ENCODE results near the gene IER3.
"Not testable (repeated sequence)": the region's sequence is repeated elsewhere in the genome, so short reads cannot be mapped to it uniquely, and the experiment has no call there.

Gene IER3

DNA sequence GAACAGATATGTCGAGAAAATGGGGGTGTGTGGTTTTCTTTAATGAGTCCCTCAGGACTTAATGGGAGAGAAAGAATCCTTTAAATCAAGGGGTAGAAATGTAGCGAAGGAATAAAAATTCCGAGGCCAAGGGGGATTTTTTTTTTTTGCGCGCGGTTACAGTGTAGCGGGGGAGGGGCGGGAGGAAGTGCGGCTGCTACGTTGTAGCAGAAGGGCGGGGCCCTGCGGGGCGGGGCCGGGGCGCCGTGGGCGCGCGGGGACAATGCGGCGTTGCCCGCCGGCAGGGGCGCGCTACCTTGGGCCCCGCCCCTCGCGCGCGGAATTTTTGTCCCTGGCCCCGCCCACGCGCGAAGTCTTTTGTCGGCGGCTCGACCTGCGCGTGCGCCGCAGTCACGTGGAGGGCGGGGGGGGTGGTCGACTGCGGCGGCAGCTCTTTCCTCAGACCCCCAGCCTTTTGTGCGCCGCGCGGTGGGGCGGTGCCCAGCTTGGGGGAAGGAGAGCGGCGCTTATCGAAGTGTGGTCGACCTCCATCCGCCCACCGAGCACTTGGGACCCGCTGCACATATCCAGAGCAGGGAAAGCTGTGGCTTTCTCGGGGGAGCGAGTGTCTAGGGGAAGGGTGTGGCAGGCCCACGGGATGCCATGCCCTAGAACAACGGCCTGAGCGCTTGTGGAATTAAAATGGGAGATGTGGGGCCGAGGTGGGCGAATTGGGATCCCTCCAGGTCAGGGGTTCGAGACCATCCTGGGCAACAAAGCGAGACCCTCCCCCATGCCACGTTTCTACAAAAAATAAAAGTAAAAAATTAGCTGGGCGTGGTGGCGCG is 22.9 kb downstream of the IER3 start:
- H3K9me3 ChIP-seq (ENCODE audit: control insufficient read depth, insufficient read depth, low read length) = no peaks in the 10 kb centered on the region
- H3K9ac ChIP-seq (ENCODE audit: low read depth, low read length) = peak overlapping the region; percentile 100
- peaks cover 17% of the 10 kb centered on the region for H3K4me1 ChIP-seq (ENCODE audit: control insufficient read depth, insufficient read depth, low read length)
- peak overlapping the region; percentile 93 for H3K4me3 ChIP-seq (ENCODE audit: low read depth, low read length)
- H3K27ac ChIP-seq (ENCODE audit: low read depth, low read length) = peak overlapping the region; percentile 98
- peaks cover 44% of the 10 kb centered on the region for H3K36me3 ChIP-seq (ENCODE audit: control insufficient read depth, insufficient read depth, low read length)
- H3K27me3 ChIP-seq (ENCODE audit: control insufficient read depth, insufficient read depth, low read length) = no peaks in the 10 kb centered on the region

DNA sequence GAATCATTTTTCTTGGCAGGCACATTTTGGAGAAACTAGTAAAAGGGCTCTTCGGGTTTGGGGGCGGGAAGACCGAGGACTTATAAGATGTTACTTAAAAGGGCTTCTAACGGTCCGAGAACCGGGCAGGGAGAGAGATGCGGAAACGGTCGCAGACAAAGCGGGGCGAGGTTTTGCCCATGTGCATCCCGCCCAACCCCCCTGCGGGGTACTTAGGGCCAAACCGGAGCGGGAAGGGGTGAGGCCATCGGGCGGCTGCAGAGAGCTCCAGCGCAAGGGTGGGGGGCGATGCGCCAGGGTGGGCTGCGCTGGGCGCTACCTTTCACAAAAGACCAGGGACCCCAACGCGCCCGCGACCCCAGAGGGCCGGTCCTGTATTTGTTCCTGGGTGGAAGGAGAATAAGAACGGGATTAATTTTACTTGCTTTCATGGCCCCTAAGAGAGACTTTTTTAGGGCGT is 23.6 kb downstream of the IER3 start:
- peak overlapping the region; percentile 100 for H3K9ac ChIP-seq (ENCODE audit: low read depth, low read length)
- H3K27ac ChIP-seq (ENCODE audit: low read depth, low read length) = peak overlapping the region; percentile 98
- H3K4me1 ChIP-seq (ENCODE audit: control insufficient read depth, insufficient read depth, low read length) = peaks cover 18% of the 10 kb centered on the region
- H3K9me3 ChIP-seq (ENCODE audit: control insufficient read depth, insufficient read depth, low read length) = no peaks in the 10 kb centered on the region
- H3K4me3 ChIP-seq (ENCODE audit: low read depth, low read length) = peak overlapping the region; percentile 93
- H3K27me3 ChIP-seq (ENCODE audit: control insufficient read depth, insufficient read depth, low read length) = no peaks in the 10 kb centered on the region
- peaks cover 42% of the 10 kb centered on the region for H3K36me3 ChIP-seq (ENCODE audit: control insufficient read depth, insufficient read depth, low read length)

DNA sequence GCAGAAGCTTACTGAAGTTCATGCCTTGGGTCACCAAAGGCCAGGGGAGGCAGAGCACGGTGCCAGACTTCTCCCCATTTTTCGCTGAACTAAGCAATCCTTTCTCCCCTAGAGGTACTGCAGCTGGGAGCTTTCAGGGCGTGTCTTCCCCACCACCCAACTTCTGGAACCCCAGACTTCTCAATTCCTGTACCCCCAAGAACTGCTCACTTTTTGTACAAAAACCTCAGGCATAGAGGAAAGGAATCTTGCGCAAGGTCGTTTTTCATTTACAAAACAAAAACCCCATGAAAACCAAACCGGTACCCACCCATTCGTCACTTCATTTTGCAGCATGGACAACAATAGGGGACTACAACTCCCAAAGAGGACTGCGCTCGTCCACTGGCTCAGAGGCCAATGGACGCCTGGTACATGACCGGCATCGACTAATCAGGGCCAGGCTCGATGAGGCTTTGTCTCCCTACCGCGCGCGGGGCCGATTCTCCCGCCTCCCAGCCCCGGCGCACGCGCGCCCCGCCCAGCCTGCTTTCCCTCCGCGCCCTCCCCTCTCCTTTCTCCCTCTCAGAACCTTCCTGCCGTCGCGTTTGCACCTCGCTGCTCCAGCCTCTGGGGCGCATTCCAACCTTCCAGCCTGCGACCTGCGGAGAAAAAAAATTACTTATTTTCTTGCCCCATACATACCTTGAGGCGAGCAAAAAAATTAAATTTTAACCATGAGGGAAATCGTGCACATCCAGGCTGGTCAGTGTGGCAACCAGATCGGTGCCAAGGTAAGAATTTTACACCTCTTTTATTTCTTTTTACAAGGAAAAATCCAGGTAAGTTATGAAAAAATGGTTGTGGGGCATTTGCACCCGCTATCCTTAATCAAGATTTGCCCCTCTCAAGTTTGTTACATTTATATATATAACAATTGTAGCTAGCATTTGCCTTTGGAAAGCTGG is 24.3 kb downstream of the IER3 start, which contains the start of gene TUBB:
TSS of gene TUBB (plus strand) at position 562 of the 947 bp plus-strand sequence. CDS start at position 717, 155 bp downstream.
- H3K4me1 ChIP-seq (ENCODE audit: control insufficient read depth, insufficient read depth, low read length) = peaks cover 18% of the 10 kb centered on the region
- no peaks in the 10 kb centered on the region for H3K27me3 ChIP-seq (ENCODE audit: control insufficient read depth, insufficient read depth, low read length)
- H3K9ac ChIP-seq (ENCODE audit: low read depth, low read length) = peak within 1 kb of the TSS; percentile 100
- H3K36me3 ChIP-seq (ENCODE audit: control insufficient read depth, insufficient read depth, low read length) = peaks cover 38% of the 10 kb centered on the region
- H3K4me3 ChIP-seq (ENCODE audit: low read depth, low read length) = peak within 1 kb of the TSS; percentile 93
- H3K27ac ChIP-seq (ENCODE audit: low read depth, low read length) = peak within 1 kb of the TSS; percentile 98
- H3K9me3 ChIP-seq (ENCODE audit: control insufficient read depth, insufficient read depth, low read length) = no peaks in the 10 kb centered on the region

DNA sequence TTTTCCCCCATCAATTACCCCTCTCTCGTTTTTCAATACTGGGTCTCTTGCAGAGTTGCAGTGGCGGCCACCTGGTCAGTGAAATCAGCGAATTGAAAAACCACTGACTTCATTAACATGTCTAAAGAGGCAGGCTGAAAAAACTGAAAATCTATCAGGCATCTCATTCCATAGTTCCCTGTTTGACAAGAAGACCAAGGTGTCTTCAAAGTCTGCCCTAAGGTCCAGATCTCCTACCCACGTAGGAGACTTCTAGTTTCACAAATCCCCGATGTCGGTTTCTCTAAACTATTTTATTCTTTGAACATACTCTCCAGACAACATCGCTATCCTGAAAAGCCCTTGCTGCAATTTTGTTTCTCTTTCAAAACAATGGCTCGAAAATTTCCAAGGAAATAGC is 25.0 kb downstream of the IER3 start:
- no peaks in the 10 kb centered on the region for H3K27me3 ChIP-seq (ENCODE audit: control insufficient read depth, insufficient read depth, low read length)
- peak overlapping the region; percentile 87 for H3K9ac ChIP-seq (ENCODE audit: low read depth, low read length)
- H3K36me3 ChIP-seq (ENCODE audit: control insufficient read depth, insufficient read depth, low read length) = peaks cover 38% of the 10 kb centered on the region
- H3K4me3 ChIP-seq (ENCODE audit: low read depth, low read length) = peak overlapping the region; percentile 93
- peaks cover 18% of the 10 kb centered on the region for H3K4me1 ChIP-seq (ENCODE audit: control insufficient read depth, insufficient read depth, low read length)
- peak overlapping the region; percentile 98 for H3K27ac ChIP-seq (ENCODE audit: low read depth, low read length)
- no peaks in the 10 kb centered on the region for H3K9me3 ChIP-seq (ENCODE audit: control insufficient read depth, insufficient read depth, low read length)

DNA sequence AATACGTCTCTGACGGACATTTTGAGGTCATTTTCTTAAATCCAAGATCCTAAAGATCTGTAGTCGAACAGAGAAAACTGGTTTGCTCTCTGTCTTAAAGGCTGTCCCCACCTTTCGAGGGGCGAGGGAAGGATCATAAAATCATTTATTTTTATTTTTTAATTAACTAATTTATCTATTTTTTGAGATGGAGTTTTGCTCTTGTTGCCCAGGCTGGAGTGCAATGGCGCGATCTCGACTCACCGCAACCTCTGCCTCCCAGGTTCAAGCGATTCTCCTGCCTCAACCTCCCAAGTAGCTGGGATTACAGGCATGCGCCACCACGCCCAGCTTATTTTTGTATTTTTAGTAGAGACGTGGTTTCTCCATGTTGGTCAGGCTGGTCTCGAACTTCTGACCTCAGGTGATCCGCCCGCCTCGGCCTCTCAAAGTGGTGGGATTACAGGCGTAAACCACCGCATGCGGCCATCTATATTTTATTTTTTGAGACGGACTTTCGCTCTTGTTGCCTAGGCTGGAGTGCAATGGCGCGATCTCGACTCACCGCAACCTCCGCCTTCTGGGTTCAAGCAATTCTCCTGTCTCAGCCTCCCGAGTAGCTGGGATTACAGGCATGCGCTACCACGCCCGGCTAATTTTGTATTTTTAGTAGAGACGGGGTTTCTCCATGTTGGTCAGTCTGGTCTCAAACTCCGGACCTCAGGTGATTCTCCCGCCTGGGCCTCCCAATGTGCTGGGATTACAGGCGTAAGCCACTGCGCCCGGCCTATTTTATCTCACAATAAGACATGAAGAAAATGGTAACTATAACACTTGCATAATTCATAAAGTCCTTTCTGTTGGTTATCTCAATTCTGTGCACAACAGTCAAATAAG is 26.3 kb downstream of the IER3 start:
- H3K9ac ChIP-seq (ENCODE audit: low read depth, low read length) = peak overlapping the region; percentile 96
- peaks cover 18% of the 10 kb centered on the region for H3K4me1 ChIP-seq (ENCODE audit: control insufficient read depth, insufficient read depth, low read length)
- peak overlapping the region; percentile 98 for H3K27ac ChIP-seq (ENCODE audit: low read depth, low read length)
- not testable (repeated sequence) for H3K27me3 ChIP-seq (ENCODE audit: control insufficient read depth, insufficient read depth, low read length); H3K9me3 ChIP-seq (ENCODE audit: control insufficient read depth, insufficient read depth, low read length)
- peak overlapping the region; percentile 77 for H3K4me3 ChIP-seq (ENCODE audit: low read depth, low read length)
- peaks cover 38% of the 10 kb centered on the region for H3K36me3 ChIP-seq (ENCODE audit: control insufficient read depth, insufficient read depth, low read length)

DNA sequence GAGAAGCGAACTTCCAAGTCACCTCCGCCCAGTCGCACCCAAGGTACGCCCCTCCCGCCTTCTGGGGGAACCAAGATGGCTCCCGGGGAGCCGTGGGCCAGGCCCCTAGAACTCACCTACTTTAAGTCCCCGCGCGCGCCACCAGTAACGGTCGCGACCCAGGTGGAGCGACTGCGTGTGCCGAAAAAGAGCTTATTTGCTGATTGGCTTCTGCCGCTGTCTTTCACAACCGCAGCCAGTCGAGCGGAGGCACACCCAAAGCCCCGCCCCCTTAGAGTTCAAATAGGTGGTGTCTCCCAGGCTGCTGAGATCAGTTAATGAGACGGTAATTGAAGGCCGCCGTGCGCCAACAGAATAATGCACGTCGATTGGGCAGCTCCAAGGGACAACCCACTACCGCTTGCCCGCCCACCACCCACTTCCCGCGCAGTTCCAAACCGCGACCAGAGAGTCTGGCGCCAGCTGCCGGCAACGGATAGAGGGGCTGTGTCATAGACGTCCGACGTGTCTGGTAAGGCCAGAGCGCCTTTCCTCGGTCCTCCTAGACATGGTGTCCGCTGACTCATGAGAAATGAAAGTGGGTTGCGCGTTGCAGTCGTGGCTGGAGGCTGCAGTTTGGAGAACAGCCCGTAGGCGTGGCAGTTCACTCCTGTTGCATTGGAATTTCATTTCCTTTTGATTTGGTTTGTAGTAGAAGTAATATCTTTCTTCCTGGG is 27.1 kb downstream of the IER3 start, which contains the start of gene MDC1:
TSS of gene MDC1 (minus strand) at position 153 of the 716 bp plus-strand sequence. CDS start 2,106 bp downstream, outside the sequence.
- no peaks in the 10 kb centered on the region for H3K27me3 ChIP-seq (ENCODE audit: control insufficient read depth, insufficient read depth, low read length)
- peaks cover 18% of the 10 kb centered on the region for H3K4me1 ChIP-seq (ENCODE audit: control insufficient read depth, insufficient read depth, low read length)
- no peaks in the 10 kb centered on the region for H3K9me3 ChIP-seq (ENCODE audit: control insufficient read depth, insufficient read depth, low read length)
- peak within 1 kb of the TSS; percentile 77 for H3K4me3 ChIP-seq (ENCODE audit: low read depth, low read length)
- peak within 1 kb of the TSS; percentile 93 for H3K27ac ChIP-seq (ENCODE audit: low read depth, low read length)
- H3K9ac ChIP-seq (ENCODE audit: low read depth, low read length) = peak within 1 kb of the TSS; percentile 96
- peaks cover 38% of the 10 kb centered on the region for H3K36me3 ChIP-seq (ENCODE audit: control insufficient read depth, insufficient read depth, low read length)

DNA sequence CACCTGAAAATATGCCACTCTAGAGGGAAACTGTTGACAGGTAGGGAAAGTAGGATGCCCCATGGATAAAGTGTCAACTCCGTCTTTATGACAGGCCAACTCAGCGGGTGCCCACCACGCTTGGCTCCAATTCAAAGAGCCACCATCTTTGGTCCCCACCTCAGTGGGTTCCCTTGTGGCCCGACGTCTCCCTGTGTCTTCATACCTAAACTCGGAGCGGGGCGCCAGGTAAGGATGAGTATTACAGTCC is 27.5 kb downstream of the IER3 start:
- Histone ChIP-seq H3K9me3 (ENCODE audit: control insufficient read depth, insufficient read depth, low read length) (no peaks in the 10 kb centered on the region), H3K4me1 (ENCODE audit: control insufficient read depth, insufficient read depth, low read length) (peaks cover 18% of the 10 kb centered on the region), H3K27ac (ENCODE audit: low read depth, low read length) (peak overlapping the region; percentile 93), H3K36me3 (ENCODE audit: control insufficient read depth, insufficient read depth, low read length) (peaks cover 39% of the 10 kb centered on the region), H3K27me3 (ENCODE audit: control insufficient read depth, insufficient read depth, low read length) (no peaks in the 10 kb centered on the region), H3K9ac (ENCODE audit: low read depth, low read length) (peak overlapping the region; percentile 67), H3K4me3 (ENCODE audit: low read depth, low read length) (peak overlapping the region; percentile 77)

DNA sequence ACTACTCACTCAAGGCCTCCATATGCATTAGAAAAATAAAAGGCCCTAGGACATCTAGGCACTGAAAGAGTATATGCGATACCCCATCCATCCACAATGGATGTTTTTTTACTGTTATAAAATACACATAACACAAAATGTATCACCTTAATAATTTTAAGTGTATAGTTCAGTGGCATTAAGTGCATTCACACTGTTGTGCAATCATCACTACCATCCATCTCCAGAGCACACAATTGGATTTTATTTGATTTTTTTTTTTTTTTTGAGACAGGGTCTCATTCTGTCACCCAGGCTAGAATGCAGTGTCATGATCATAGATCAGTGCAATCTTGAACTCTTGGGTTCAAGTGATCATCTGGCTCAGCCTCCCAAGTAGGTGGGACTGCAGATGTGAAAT is 30.1 kb downstream of the IER3 start:
- Histone ChIP-seq H3K27me3 (ENCODE audit: control insufficient read depth, insufficient read depth, low read length) (no peaks in the 10 kb centered on the region), H3K36me3 (ENCODE audit: control insufficient read depth, insufficient read depth, low read length) (peaks cover 59% of the 10 kb centered on the region), H3K4me1 (ENCODE audit: control insufficient read depth, insufficient read depth, low read length) (peaks cover 13% of the 10 kb centered on the region), H3K4me3 (ENCODE audit: low read depth, low read length) (no peak overlapping the region), H3K9me3 (ENCODE audit: control insufficient read depth, insufficient read depth, low read length) (no peaks in the 10 kb centered on the region), H3K9ac (ENCODE audit: low read depth, low read length) (no peak overlapping the region), H3K27ac (ENCODE audit: low read depth, low read length) (no peak overlapping the region)

DNA sequence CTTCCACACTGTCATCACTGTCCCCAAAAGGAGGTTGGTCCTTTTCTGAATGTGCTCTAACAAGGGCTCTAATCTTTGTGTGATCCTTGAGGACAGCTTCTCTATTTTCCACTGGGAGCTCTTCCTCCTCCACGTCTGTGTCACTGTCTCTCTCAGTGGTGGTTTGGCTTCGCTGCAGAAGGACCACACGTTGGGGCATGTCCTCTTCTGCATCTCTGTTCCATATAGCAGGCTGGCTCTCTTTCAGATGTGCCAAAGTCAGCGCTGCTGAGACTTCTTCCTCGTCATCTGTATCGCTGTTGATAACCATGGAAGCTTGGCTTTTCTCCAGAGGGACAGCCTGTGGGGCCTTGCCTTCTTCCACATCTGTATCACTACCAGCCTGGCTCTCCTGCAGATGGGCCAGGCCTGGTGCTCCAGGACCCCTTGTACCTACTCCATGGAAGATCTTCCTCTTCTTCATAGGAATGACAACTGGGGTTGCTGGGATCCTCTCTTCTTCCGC is 31.9 kb downstream of the IER3 start:
- no peaks in the 10 kb centered on the region for H3K27me3 ChIP-seq (ENCODE audit: control insufficient read depth, insufficient read depth, low read length)
- no peak overlapping the region for H3K4me3 ChIP-seq (ENCODE audit: low read depth, low read length)
- H3K27ac ChIP-seq (ENCODE audit: low read depth, low read length) = no peak overlapping the region
- no peak overlapping the region for H3K9ac ChIP-seq (ENCODE audit: low read depth, low read length)
- H3K36me3 ChIP-seq (ENCODE audit: control insufficient read depth, insufficient read depth, low read length) = peaks cover 71% of the 10 kb centered on the region
- no peaks in the 10 kb centered on the region for H3K9me3 ChIP-seq (ENCODE audit: control insufficient read depth, insufficient read depth, low read length)
- H3K4me1 ChIP-seq (ENCODE audit: control insufficient read depth, insufficient read depth, low read length) = peaks cover 5% of the 10 kb centered on the region; the same call in 1 of the 2 replicates
